Suprapubic skin (tissue), 3 donors: ENCODE data around the gene BICC1.

Experiments
- CTCF ChIP-seq, 2 donors: fragments of 200-600 bp in 1 of 2; fragments of 450-650 bp in 1 of 2; sonication (generic) in 1 of 2; IDR thresholded peaks; one replicate each; pipeline ENCODE4 v1.5.1; 2016 to 2019; ENCODE audit warnings: antibody characterized with exemption in 2 of 2, mild to moderate bottlenecking in 1 of 2, moderate library complexity in 1 of 2
- POLR2A ChIP-seq, 2 donors: fragments of 450-650 bp; IDR thresholded peaks; one replicate each; pipeline ENCODE4 v1.6.1; 2017; ENCODE audit warnings: antibody characterized with exemption in 2 of 2, mild to moderate bottlenecking in 2 of 2, moderate library complexity in 2 of 2

GRCh38 chr10:58473976-58474375 is 38.7 kb upstream of the BICC1 start:
- TF ChIP-seq CTCF (IDR thresholded peaks at IDR 0.05) (no peak), POLR2A (IDR thresholded peaks at IDR 0.05) (no peak)
